TTC549 (cell line): ENCODE data around the gene GNAT2.

Source experiments
- FAIRE-seq: peaks from 2 replicates; lab custom pipeline; 2012; peaks lifted over from hg19 to GRCh38; lab: Jason Lieb, UNC

GNAT2 gene

DNA sequence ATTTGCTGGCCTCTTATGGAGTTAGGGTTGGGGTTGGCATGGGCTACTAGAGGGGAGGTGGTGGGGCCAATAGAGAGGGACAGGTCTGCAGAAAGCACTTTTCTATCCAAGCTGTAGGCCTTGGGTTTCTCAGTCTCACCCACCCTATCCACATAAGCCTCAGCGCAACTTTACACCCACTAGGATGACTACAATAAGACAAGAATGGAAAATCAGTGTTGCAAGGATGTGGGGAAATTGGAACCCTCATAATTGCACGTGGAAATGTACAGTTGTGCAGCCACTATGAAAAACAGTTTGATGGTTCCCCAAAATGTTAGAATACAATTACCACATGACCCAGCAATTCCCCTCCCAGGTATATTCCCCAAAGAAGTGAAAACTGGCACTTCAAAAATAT is 22.4 kb upstream of the GNAT2 start:
- FAIRE-seq, result no peak

DNA sequence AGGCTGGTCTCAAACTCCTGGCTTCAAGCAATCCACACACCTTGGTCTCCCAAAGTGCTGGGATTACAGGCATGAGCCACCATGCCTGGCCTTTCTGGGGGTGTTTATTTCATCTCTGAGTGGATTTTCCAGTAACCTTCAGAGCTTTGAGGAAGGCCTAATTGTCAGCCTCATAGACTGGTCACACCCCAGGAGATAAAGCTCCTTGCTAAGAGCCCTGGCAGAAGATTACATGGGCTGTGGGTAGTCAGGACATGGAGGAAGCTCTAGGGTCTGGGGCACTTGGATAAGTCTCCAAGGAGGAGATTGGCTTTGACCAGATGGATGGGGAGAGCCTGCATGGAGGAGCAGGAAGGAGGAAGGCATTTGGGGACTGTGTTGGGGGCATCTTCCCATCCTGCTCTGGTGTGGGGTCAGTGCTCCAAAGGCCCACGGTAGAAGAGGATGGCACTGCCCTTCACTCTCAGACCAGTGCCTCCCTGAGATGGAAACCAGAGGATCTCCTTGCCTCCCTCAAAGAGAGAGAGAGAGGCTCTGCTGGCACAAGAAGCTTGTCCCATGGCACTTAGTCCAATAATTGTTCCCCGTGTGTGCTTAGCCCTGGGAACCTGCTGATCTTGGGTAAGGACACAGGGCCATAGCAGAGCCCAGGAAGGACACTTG is 21.8 kb upstream of the GNAT2 start:
- no peak for FAIRE-seq

DNA sequence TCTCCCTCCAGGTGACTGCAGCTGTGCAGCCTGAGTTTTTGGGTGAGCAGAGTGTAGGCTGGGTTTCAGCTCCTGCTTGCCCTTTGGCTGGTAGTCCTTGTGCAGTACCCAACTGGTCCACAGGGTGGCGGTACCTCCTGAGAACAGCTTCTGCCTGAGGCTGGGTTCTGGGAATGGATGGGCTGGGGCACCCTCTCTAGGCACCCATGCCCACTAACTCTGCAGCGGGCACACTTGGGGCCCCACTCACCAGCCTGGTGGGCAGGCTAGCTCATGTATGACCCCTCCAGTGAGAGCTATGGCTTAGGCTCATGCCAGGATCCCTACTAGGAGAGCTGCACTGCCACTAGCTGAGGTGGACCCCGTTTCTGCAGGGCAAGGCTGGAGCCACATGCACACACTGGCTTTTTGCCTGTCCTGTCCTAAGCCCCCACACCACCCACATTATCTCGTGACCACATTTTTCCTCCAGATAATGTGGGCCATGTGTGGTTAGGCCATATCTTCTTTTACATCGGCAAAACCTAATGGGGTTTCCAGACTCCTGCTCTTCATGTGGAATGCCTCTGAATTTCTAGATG is 21.0 kb upstream of the GNAT2 start:
- no peak for FAIRE-seq

DNA sequence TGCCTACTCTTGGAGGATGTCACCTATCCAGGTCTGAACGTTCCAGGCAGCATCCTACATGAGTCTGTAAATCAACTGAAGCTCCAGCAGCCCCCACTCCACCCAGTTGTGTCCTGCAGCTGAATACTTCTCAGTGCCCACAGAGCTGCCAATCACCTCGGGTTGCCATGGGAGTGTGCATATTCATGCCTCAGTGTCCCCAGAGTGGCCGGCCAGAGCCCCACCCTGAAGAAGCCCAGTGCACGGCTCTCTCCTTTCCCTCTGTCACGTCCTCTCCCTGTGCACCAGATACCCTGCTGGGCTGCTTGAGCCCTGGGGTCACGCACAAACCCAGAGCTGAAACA is 20.4 kb upstream of the GNAT2 start:
- FAIRE-seq, result no peak

DNA sequence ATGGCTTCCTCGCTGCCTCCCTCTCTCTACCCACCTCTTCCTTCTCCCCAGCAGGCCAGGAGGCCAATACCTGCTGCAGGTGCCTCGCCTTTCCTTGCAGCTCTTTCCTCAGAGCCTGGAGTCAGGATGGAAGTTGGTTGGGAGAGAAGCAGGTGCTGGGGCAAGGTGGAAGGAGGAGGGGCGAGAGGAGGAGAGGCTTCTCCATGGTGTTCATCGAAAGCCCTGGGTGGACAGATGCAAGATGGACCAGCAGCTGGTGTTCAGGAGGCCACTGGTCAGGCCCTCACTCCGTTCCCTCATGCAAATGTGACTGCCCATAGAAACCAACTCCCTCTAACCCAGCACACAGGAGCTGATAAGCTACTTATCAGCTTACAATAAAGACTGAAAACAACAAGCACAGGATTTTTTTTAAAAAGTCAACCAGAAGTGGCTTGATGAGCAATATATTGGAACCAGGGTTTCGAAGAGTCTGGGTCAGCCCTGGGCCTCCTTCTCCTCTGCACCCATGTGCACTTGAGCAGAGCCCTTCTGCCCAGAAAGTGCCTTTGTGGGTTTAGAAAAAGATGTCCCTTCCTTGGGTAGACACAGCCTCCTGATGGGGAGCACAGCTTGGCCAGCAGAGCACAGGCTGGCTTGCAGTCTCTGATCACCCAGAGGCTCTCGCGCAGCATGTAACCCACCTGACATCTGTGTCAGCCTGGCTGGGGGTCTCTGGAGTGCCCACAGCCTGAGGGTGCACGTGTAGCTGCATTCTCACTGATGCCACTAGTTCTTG is 19.8 kb upstream of the GNAT2 start:
- no peak for FAIRE-seq

DNA sequence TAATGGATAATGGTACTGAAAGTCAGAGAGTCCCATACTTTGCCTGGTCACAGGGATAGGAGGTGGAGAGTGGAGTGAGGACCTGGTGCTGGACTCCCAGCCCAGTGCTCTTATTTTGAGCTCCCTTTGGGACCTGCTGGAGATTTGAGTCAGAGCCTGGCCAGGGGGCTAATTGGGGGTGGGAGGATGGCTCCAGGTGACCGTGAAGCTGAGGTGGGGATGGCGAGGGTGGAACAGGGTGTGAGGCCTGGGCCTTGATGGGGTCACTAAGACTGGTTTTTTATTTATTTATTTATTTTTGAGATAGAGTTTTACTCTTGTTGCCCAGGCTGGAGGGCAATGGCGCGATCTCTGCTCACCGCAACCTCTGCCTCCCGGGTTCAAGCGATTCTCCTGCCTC is 18.0 kb upstream of the GNAT2 start:
- no peak for FAIRE-seq

DNA sequence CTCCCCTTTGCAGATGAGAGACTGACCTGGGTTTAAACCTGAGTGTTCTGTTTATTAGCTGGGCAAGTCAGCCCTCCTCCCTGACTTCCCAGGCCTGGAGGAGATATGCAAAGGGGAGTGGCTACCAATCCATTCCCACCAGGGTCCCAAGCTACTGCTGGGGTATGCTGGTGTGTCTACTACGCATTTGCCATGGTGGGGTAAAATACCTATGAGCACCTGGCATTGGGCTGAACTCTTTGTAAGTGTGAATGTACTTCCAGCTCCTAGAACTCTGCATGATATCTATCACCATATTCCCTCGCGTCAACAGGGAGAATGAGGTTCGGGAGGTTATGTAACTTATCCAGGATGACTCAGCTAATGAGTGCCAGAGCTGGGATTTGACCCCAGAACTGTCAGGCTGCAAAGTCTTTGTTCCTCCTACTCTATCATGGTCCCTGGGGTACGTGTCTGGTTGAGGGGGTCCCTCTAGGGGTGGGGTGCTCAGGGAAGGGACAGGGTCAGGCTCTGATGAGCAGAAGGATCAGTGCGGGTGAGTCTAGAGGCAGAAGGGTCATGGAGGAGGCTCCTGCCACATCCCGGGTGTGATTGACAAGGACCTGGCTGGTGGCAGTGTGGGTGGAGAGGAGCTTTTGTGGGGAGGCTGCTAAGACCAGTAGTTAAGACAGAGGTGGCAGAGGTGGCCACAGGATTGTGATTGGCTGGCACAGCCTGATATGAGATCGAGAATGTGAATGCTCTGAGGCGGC is 17.0 kb upstream of the GNAT2 start:
- no peak for FAIRE-seq

DNA sequence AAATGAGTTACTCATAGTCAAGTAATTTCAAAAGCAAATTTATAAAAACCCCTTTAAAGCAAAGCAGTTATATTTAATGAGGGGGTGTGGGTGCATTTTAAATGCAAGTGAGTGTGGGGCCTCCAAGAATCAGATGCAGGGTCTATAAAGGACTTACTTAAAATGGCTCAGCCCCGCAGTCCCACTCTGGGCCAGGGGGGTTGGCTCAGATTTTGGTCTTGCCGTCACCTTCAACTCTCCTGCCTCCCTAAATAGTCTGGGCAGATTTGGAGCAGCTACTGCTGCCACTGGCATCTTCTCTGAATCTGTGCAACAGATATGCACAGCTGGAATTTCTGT is 16.4 kb upstream of the GNAT2 start:
- no peak for FAIRE-seq

DNA sequence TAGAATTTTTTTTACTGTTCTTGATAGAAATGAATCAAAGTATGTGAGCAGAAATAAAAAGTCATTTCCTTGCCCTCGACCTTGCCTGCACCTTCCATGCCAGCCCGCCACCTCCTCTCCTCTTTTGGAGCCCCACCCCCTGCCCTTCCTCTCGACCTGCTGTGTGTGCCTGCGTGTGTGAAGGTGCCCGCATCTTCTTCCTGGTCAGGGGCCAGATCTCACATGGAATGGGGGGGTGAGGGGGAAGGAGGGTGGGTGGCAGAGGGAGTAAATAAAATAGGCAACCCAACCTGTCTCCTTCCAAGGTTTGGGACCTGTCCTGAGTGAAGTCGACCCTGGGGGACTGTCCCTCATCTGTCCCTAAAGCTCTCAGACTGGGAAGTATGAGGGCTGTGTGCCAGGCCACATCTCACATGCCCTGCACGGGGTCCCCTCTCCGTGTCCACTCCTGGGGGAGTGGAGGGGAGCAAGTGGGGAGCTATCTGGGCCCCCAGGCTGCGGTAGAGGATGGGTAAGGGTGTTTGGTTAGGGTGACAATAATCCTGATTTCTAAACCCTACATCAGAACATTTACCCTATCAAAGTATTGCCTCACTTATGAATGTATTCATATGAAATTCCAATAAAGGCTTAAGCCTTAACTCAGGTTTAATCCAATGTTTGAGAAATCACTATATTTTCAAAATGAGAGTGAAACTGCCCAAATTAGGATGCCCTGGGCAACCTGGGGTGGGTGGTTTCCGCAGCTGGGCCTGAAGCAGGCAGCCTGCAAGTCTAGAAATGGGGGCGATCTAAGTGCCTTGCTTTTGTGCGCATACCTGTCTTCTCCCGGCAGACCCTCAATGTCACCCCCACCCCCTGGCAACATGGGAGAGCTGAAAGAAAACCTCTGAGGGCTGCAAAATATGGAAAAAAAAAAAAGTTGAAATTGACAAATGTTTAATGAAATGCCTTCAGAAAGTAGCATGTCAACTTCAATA is 15.6 kb upstream of the GNAT2 start:
- no peak for FAIRE-seq

DNA sequence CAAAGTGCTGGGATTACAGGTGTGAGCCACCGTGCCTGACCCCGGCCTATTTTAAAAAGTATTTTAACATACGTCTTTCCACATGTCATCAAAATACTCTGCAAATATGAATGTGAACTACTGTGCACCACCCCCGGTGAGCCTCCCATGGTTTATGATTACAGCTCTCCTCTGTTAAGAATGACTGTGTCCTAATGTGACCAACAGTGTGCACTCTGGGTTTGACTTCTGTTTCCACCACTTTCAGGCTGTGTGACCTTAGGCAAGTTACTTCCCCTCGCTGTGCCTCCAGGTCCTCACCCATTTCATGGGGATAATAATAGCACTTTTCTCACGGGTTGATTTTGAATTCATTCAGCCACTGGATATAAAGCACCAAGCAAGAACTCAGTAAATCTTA is 14.9 kb upstream of the GNAT2 start:
- FAIRE-seq, result no peak

DNA sequence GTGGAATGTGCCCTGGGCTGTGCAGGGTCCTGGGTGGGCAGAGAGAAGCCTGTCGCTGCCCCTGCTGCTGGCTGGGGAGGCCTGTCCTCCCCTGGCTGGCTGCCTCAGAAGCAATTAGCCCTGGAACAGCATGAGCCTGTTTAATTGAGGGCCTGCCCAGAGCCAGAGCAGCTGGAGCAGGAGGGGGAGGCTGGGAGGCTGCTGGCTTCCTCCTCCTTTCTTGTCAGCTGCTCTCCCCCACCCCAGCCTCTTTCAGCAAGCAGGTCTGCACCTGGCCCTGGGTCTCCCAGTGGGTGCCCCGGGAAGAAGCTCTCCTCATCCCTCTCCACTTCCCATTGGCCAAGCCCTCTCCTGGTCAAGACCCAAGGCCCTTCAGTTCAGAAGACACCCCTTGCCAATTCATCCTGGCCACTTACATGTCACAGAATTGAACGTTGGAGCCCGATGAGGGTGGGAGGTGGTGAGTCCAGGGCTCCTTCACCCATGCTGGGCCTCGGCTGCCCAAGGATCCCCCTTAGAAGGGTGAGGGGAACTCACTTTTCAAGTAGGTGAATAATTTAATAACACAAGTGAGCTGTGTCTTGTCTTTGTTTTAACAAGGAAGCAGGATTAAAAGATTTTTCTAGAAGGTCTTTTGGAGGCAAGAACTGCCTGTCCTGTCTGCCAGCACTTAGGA is 13.4 kb upstream of the GNAT2 start:
- no peak for FAIRE-seq

DNA sequence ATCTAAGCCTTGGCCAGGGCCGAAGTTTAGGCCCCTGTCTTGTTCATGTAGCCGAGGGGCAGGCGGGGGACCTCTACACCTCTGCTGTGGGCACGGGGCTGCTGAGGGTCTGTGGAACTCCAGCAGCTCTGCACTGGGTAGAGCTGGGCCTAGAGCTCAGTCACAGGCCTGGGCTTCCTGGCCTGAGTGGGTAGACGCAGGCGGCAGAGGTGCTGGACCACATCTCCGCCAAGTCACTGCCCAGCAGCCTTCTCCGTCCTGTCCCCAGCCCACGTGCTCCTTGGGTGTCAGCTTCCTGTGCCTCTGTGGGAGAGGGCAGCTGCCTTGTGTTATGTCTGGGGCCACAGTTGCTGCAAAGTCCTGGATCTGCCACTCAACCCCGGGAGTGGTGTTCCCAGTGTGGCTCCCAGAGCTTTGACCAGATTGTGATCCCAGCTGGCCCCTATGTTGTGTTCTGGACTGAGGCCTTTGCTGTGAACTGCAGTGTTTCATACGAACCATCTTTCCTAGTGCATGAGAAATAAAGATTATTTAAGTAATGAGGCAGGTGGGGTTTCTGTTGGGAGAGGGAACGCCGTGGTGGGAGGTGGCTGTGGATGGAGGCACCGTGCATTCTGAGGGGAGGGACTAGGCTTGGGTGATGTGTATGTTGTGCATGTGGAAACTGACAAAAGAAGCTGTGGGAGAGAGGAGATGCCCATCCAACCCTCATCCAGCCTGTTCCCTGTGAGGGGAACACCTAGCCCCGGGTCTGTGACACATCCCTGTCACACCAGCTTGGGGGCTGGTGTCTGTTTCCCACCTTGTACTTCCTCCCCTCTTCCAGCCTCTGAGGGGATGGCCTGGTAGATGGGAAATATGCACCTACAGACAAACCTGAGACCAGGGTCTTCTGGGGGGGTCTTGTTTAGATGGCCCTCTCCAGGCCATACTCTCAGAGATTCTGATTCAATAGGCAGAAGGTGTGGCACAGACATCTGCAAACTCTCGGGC is 12.4 kb upstream of the GNAT2 start:
- no peak for FAIRE-seq

DNA sequence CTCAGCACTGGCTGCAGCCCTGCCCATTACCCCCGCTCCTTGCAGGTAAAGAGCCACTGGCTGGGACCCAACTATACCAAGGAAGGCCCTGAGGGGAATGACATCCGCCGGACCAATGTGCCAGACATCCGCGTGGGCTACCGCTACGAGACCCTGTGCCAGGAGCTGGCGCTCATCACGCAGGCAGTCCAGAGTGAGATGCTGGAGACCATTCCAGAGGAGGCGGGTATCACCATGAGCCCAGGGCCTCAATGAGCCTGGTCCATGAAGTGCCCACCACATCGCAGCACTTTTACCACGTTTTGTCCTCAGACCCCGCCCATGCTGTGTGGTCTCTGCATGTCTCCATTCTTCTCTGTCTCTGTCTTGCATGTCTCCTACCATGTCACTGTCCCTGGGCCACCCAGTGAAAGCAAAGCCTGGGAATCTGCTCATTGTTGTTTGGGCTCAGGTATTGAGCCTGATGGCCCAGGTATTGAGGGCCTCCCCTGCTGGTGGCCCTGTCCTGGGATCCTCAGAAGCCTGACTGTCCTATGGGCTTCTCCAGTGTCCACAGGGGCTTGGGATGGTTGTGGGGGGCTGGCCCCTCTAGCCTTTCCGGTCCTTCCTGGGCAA is 11.6 kb upstream of the GNAT2 start:
- FAIRE-seq, result no peak

DNA sequence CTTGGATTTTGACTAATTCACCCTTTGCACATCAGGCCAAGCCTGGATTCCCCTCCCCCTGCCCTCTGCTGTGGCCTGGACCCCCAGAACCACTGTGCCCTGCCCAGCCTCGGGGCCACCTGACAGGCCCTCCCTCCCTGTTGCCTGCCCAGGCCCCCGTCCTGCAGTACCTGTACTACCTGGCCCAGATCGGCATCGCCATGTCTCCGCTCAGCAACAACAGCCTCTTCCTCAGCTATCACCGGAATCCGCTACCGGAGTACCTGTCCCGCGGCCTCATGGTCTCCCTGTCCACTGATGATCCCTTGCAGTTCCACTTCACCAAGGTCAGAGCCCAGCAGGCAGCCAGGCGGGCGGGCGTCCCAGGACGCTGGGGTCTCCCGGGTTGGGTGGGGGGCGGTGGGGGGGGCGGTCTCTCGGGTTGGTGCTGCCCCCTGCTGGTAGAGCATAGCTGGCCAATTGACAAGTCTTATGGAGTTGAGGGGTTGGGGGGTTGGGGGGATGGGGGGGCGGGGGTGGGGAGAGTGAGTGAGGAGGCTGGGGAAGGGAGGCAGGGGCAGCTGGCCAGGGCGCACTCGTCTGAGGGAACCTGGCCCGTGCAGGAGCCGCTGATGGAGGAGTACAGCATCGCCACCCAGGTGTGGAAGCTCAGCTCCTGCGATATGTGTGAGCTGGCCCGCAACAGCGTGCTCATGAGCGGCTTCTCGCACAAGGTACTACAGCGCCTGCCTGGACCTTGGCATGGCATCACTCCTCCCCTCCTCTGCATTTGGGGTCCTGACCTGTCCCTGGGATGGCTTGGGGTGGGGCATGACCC is 10.9 kb upstream of the GNAT2 start:
- FAIRE-seq, result no peak

DNA sequence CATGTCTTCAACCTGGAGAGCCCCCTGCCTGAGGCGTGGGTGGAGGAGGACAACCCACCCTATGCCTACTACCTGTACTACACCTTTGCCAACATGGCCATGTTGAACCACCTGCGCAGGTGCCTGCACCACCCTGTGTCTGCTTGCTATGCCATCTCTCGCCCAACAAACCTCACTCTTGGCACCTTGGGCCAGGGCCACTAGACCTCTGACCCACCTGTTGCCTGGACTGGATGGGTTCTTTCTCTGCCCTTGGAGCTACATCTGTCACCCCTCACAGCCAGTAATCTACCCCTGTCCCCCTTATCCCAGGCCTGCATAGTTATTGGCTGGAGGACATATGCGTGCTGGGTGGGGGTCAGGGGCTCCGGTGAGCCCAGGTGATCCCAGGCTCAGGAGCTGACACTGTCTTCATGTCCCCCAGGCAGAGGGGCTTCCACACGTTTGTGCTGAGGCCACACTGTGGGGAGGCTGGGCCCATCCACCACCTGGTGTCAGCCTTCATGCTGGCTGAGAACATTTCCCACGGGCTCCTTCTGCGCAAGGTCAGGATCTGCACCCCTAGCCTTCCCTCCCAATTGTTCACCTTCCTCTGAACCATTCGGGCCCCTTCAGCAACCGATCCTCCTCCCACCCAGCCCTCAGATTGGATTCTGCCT is 10.1 kb upstream of the GNAT2 start:
- no peak for FAIRE-seq

DNA sequence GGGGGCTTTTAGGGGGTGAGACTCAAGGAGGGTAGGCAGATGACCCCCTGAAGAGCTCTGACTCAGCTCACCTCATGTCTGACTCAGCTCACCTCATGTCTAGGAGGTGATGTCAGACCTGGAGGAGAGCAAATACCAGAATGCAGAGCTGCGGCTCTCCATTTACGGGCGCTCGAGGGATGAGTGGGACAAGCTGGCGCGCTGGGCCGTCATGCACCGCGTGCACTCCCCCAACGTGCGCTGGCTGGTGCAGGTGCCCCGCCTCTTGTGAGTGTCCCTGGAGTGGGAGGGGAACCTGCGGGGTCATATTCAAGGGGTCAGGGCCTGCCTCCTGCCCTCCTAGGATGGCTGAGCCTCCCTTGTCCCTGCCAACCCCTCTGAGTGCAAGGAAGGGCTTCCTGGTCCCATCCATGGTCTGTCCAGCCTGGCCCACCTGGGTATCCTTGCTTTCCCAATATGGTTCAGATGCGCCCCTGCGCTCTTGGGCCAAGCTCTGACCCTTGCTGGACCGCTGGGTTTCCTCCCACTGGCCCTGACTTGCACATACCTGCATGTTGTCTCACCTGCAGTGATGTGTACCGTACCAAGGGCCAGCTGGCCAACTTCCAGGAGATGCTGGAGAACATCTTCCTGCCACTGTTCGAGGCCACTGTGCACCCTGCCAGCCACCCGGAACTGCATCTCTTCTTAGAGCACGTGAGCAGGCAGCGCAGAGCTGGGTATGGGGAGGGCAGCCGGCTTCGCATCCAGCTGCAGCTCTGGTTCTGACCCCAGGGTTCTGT is 9.3 kb upstream of the GNAT2 start:
- FAIRE-seq, result no peak

DNA sequence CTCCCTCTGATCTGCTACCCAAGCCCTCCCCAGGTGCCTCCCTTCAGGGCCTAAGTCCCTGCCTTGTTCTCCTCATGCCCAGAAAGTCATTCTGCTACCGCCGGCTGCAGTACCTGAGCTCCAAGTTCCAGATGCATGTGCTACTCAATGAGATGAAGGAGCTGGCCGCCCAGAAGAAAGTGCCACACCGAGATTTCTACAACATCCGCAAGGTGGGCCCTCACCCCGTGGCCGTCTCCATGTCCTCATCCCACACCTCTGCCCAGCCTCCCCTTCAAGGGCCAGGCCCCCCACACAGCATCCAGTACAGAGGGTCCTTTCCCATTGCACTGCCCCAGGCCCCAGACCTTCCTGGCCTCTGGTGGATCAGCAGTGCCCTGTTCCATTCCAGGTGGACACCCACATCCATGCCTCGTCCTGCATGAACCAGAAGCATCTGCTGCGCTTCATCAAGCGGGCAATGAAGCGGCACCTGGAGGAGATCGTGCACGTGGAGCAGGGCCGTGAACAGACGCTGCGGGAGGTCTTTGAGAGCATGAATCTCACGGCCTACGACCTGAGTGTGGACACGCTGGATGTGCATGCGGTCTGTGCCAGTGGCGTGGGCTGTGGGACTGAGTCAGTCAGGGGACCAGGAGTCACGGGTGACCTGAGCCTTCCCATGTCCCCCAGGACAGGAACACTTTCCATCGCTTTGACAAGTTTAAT is 8.4 kb upstream of the GNAT2 start:
- no peak for FAIRE-seq
